WTC11 (cell line): ENCODE data around the gene MAP3K3. TPM values are rescaled to one million over a fixed set of nuclear protein-coding genes. Genes with fewer than 3 reads are reported as not detected.
A peak's percentile ranks its signal among the peaks of the same experiment; 100 is the strongest.

Experiments used
- ATAC-seq: fragments of 200-7000 bp; cut with Tn5 transposase; 2 replicates; pipeline ENCODE4 v1.10.0; 2021; ENCODE audit warnings: mild to moderate bottlenecking, moderate library complexity
- CTCF ChIA-PET: fragments of 300-600 bp; sonication (Branson Sonifier 250); formaldehyde crosslinking; loops from one replicate; lab custom pipeline; 2021; ENCODE audit warnings: antibody characterized with exemption; lab: Charles Lee
- POLR2A ChIA-PET: fragments of 350-600 bp; sonication (Branson Sonifier 250); formaldehyde crosslinking; loops from one replicate; lab custom pipeline; 2021; ENCODE audit warnings: antibody characterized with exemption; lab: Charles Lee
- DNase-seq: peaks from one replicate; pipeline ENCODE4 v3.0.0; 2021; ENCODE audit warnings: low spot score
- H3K27ac Mint-ChIP-seq: 2 replicates; pipeline ENCODE4 v1.8.0; 2021; ENCODE audit warnings: mixed read lengths
- H3K27me3 Mint-ChIP-seq: 2 replicates; pipeline ENCODE4 v1.8.0; 2021; ENCODE audit warnings: low read depth, mild to moderate bottlenecking, moderate library complexity, mixed read lengths
- H3K36me3 Mint-ChIP-seq: 2 replicates; pipeline ENCODE4 v1.8.0; 2021; ENCODE audit warnings: mixed read lengths
- H3K4me1 Mint-ChIP-seq: 2 replicates; pipeline ENCODE4 v1.8.0; 2022; ENCODE audit warnings: mixed read lengths
- H3K4me3 Mint-ChIP-seq: 2 replicates; pipeline ENCODE4 v1.8.0; 2021; ENCODE audit warnings: mild to moderate bottlenecking, moderate library complexity, mixed read lengths
- H3K9me3 Mint-ChIP-seq: 2 replicates; pipeline ENCODE4 v1.8.0; 2021; ENCODE audit warnings: mixed read lengths
- AR ChIP-seq: fragments of 250-450 bp; sonication (Bioruptor Pico); IDR thresholded peaks from 2 replicates; pipeline ENCODE4 v1.9.0; 2021; ENCODE audit warnings: mild to moderate bottlenecking
- ARID4B ChIP-seq: sonication (generic); formaldehyde crosslinking; IDR thresholded peaks from 2 replicates; pipeline ENCODE4 v1.8.0; 2023; ENCODE audit warnings: missing genetic modification reagents, mild to moderate bottlenecking, borderline replicate concordance
- CDX4 ChIP-seq: fragments of 250-450 bp; sonication (Bioruptor Pico); IDR thresholded peaks from 2 replicates; pipeline ENCODE4 v1.9.0; 2021; ENCODE audit warnings: moderate library complexity, mild to moderate bottlenecking, inconsistent platforms, borderline replicate concordance
- CREM ChIP-seq: sonication (generic); formaldehyde crosslinking; IDR thresholded peaks from 2 replicates; pipeline ENCODE4 v1.8.1; 2022; ENCODE audit warnings: mild to moderate bottlenecking, missing genetic modification reagents, moderate library complexity
- CTCF ChIP-seq: fragments of 200-600 bp; IDR thresholded peaks from 2 replicates; pipeline ENCODE4 v1.8.0; 2022; ENCODE audit warnings: antibody characterized with exemption
- E2F5 ChIP-seq: sonication (generic); formaldehyde crosslinking; IDR thresholded peaks from 2 replicates; pipeline ENCODE4 v1.8.1; 2022; ENCODE audit warnings: mild to moderate bottlenecking, moderate library complexity, missing genetic modification reagents
- ESRRA ChIP-seq: sonication (generic); formaldehyde crosslinking; IDR thresholded peaks from 2 replicates; pipeline ENCODE4 v1.8.1; 2022; ENCODE audit warnings: mild to moderate bottlenecking, missing genetic modification reagents, borderline replicate concordance
- GABPB1 ChIP-seq: sonication (generic); formaldehyde crosslinking; IDR thresholded peaks from 2 replicates; pipeline ENCODE4 v1.8.1; 2023; ENCODE audit warnings: mild to moderate bottlenecking, missing genetic modification reagents
- GRHL2 ChIP-seq: fragments of 250-450 bp; sonication (Bioruptor Pico); IDR thresholded peaks from 2 replicates; pipeline ENCODE4 v1.8.0; 2022; ENCODE audit warnings: mild to moderate bottlenecking, moderate library complexity; ENCODE audit not compliant: insufficient replicate concordance, severe bottlenecking
- GTF2I ChIP-seq: fragments of 250-450 bp; sonication (Bioruptor Pico); conservative IDR thresholded peaks from 2 replicates; pipeline ENCODE4 v1.4.0; 2021; ENCODE audit warnings: mild to moderate bottlenecking
- MLX ChIP-seq: sonication (generic); formaldehyde crosslinking; IDR thresholded peaks from 2 replicates; pipeline ENCODE4 v1.8.1; 2023; ENCODE audit warnings: mild to moderate bottlenecking, missing genetic modification reagents, moderate library complexity
- NR3C1 ChIP-seq: sonication (generic); formaldehyde crosslinking; conservative IDR thresholded peaks from 2 replicates; pipeline ENCODE4 v1.8.1; 2023; ENCODE audit warnings: low read depth, mild to moderate bottlenecking, missing genetic modification reagents
- PRRX2 ChIP-seq: fragments of 250-450 bp; sonication (Bioruptor Pico); IDR thresholded peaks from 2 replicates; pipeline ENCODE4 v1.8.0; 2021; ENCODE audit warnings: mild to moderate bottlenecking
- RELA ChIP-seq: sonication (generic); formaldehyde crosslinking; IDR thresholded peaks from 2 replicates; pipeline ENCODE4 v1.8.1; 2022; ENCODE audit warnings: missing genetic modification reagents, mild to moderate bottlenecking, borderline replicate concordance
- SP1 ChIP-seq: sonication (generic); formaldehyde crosslinking; conservative IDR thresholded peaks from 2 replicates; pipeline ENCODE4 v1.8.1; 2022; ENCODE audit warnings: missing genetic modification reagents
- TCF7 ChIP-seq: sonication (generic); formaldehyde crosslinking; IDR thresholded peaks from 2 replicates; pipeline ENCODE4 v1.8.0; 2022; ENCODE audit warnings: mild to moderate bottlenecking, low read depth, missing genetic modification reagents, moderate library complexity
- ZNF138 ChIP-seq: sonication (generic); formaldehyde crosslinking; conservative IDR thresholded peaks from 2 replicates; pipeline ENCODE4 v1.8.1; 2022; ENCODE audit warnings: mild to moderate bottlenecking, moderate library complexity, missing genetic modification reagents
- ZNF263 ChIP-seq: sonication (generic); formaldehyde crosslinking; IDR thresholded peaks from 2 replicates; pipeline ENCODE4 v1.8.1; 2022; ENCODE audit warnings: low read depth, mild to moderate bottlenecking, moderate library complexity, missing genetic modification reagents
- ZNF512 ChIP-seq: sonication (generic); formaldehyde crosslinking; IDR thresholded peaks from 2 replicates; pipeline ENCODE4 v1.8.1; 2022; ENCODE audit warnings: missing genetic modification reagents, borderline replicate concordance
- total RNA-seq: library from RNA; stranded (reverse); gene quantifications from 3 replicates; pipeline ENCODE4 v1.2.3, GENCODE V29; 2021

The MAP3K3 gene
- total RNA-seq, 1 experiment from 2014 or later: 25.7 TPM

- Mint-ChIP-seq H3K4me3 (no peak overlapping the region), H3K36me3 (peaks cover 15% of the 10 kb centered on the region; the same call in 1 of the 2 replicates), H3K27ac (no peak overlapping the region), H3K27me3 (no peaks in the 10 kb centered on the region), H3K4me1 (peaks cover 33% of the 10 kb centered on the region), H3K9me3 (no peaks in the 10 kb centered on the region)
- TF ChIP-seq ARID4B (no peak), PRRX2 (CRISPR knock-in tag) (no peak), GTF2I (no peak), RELA (no peak), ESRRA (CRISPR knock-in tag) (no peak), CTCF (no peak), GRHL2 (CRISPR knock-in tag) (no peak), SP1 (CRISPR knock-in tag) (no peak), NR3C1 (no peak), ZNF512 (CRISPR knock-in tag) (no peak), E2F5 (CRISPR knock-in tag) (no peak), MLX (CRISPR knock-in tag) (no peak), GABPB1 (no peak)
- ATAC-seq (no peak), DNase-seq (no peak)
- CTCF ChIA-PET: interaction anchor here (0.7 to 3.3 kb wide), 7 partner anchors 14 to 268 kb away, joined by 3 to 22 read pairs (median 7); partner anchors contain the start of gene MAP3K3
- POLR2A ChIA-PET: no interaction called here
These were observed 71.3 kb downstream of the MAP3K3 start for GRCh38 chr17:63693411-63694113.

GRCh38 chr17:63694229-63694949, 72.2 kb downstream of the MAP3K3 start:
- DNase-seq: no peak
- POLR2A ChIA-PET: interaction anchor here (0.6 kb wide), 1 partner anchor 225 kb away, joined by 4 read pairs; no protein-coding TSS in a partner anchor
- H3K27me3 Mint-ChIP-seq: no peaks in the 10 kb centered on the region
- H3K27ac Mint-ChIP-seq: no peak overlapping the region
- H3K4me3 Mint-ChIP-seq: no peak overlapping the region
- peaks cover 15% of the 10 kb centered on the region; the same call in 1 of the 2 replicates for H3K36me3 Mint-ChIP-seq
- peak; percentile 18 for ATAC-seq
- H3K9me3 Mint-ChIP-seq: no peaks in the 10 kb centered on the region
- H3K4me1 Mint-ChIP-seq: peaks cover 33% of the 10 kb centered on the region
- CTCF ChIA-PET: interaction anchor here (0.6 to 3.3 kb wide), 13 partner anchors 11 to 269 kb away, joined by 3 to 22 read pairs (median 6); partner anchors contain the start of gene MAP3K3
- no peak for TF ChIP-seq ZNF263 (CRISPR knock-in tag)
- TF ChIP-seq CREM (CRISPR knock-in tag): no peak
- no peak for TF ChIP-seq ZNF138 (CRISPR knock-in tag)
- no peak for TF ChIP-seq AR (CRISPR knock-in tag)
- no peak for TF ChIP-seq CDX4
- no peak for TF ChIP-seq TCF7 (CRISPR knock-in tag)
